Measurements from ENCODE around the gene PIMREG. TPM values are rescaled to one million over a fixed set of nuclear protein-coding genes. Genes with fewer than 3 reads are reported as not detected.

Gene PIMREG
- total RNA-seq, 1 donor from 2014 or later = 24.3 TPM

GRCh38 chr17:6437956-6438355, 6.3 kb upstream of the PIMREG start:
- DNase-seq (ENCODE audit: low read depth, low spot score) = no peak

DNA sequence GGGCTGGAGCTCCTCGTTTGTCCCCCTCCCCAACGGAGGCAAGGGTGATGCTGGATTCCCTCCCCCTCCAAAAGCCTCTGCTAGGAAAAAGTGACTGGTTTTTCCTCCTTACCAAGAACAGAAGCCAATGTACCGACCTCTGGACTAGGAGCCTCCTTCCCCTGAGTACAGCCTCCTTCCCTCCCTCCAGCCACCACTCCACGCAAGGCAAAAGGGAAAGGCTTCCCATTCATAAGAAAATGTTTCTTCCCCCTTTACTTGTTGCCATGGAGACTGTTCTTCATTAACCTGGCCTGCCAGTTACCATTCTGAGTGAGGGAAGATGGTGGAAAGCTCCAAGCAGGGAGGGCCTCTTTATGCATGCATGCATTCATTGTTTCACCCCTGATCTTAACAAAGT, 4.3 kb upstream of the PIMREG start:
- no peak for DNase-seq (ENCODE audit: low read depth, low spot score)

- no peak for DNase-seq (ENCODE audit: low read depth, low spot score)
Measured at GRCh38 chr17:6442775-6443174, 1.5 kb upstream of the PIMREG start.

GRCh38 chr17:6444571-6445335, 498 bp downstream of the PIMREG start:
- DNase-seq (ENCODE audit: low read depth, low spot score) = no peak

GRCh38 chr17:6446516-6447100, 2.4 kb downstream of the PIMREG start:
- no peak for DNase-seq (ENCODE audit: low read depth, low spot score)

DNA sequence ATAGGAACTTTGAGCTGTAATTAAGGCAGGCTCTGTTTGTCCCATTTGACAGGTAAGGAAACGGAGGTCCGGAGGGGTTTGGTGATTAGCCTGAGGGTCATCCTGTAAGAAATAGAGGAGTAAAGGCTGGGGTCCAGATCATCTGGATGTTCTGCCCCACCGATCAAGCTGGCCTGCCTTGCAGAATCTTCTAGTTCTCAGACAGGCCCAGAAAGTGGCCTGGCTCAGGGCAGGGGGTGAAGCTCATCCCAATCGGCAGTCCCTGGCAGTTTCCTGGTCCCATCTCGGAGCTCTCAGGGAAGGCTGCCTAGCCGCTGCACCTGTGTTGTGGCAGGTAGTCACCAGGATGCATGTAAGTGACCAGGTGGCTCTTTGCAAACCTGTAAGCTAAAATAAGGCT, 4.2 kb downstream of the PIMREG start:
- no peak for DNase-seq (ENCODE audit: low read depth, low spot score)

DNA sequence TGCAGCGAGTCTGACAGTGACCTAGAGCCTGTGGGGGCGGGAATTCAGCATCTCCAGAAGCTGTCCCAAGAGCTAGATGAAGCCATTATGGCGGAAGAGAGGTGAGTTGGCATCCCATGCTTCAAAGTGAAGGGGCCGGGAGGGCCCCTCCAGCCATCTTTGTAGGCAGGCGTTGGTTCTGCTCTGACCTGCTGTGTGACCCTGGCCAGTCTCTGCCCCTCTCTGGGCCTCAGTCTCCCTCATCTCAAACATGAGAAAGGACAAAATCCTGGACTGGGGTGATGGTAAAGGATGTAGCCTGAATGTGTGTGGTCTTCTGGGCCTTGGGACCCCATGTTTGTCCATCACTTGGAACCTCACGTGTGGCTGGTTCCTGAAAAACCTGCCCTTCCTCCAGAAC, 5.1 kb downstream of the PIMREG start:
- DNase-seq (ENCODE audit: low read depth, low spot score) = no peak

- no peak for DNase-seq (ENCODE audit: low read depth, low spot score)
Measured at GRCh38 chr17:6450926-6451832, 6.9 kb downstream of the PIMREG start.

DNA sequence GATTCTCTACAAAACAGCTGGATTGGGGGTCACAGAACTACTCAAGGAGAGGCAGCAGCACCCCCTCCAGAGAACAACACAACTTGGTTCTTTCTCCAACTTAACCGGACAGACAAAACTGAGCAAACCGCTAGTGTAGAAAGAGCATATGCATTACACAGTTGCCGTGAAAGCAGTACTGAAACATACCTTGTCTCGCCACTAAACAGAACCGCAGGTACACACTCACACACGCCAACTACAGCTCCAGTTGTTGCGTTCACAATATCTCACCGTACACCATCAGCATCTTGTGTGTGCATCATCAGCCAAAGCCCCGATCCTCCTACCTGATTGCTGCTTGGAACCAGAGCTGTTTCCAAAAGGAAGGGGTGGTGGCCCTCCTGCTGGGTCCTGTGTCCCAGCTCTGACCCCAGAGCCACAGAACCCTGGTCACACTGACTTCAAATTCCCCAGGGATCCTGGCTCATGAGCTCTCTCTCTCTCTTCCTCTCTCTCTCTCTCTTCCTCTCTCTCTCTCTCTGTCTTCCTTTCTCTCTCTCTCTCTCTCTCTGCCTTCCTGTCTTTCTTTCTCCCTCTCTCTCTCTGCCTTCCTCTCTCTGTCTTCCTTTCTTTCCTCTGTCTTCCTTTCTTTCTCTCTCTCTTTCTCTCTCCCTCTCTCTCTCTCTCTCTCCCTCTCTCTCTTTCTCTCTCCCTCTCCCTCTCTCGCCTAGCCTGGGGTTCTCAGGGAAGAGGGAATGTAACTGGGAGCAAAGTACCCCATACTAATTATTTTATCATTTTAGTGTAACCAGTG, 8.4 kb downstream of the PIMREG start:
- DNase-seq (ENCODE audit: low read depth, low spot score) = no peak

GRCh38 chr17:6453279-6454024, 9.2 kb downstream of the PIMREG start:
- no peak for DNase-seq (ENCODE audit: low read depth, low spot score)

DNA sequence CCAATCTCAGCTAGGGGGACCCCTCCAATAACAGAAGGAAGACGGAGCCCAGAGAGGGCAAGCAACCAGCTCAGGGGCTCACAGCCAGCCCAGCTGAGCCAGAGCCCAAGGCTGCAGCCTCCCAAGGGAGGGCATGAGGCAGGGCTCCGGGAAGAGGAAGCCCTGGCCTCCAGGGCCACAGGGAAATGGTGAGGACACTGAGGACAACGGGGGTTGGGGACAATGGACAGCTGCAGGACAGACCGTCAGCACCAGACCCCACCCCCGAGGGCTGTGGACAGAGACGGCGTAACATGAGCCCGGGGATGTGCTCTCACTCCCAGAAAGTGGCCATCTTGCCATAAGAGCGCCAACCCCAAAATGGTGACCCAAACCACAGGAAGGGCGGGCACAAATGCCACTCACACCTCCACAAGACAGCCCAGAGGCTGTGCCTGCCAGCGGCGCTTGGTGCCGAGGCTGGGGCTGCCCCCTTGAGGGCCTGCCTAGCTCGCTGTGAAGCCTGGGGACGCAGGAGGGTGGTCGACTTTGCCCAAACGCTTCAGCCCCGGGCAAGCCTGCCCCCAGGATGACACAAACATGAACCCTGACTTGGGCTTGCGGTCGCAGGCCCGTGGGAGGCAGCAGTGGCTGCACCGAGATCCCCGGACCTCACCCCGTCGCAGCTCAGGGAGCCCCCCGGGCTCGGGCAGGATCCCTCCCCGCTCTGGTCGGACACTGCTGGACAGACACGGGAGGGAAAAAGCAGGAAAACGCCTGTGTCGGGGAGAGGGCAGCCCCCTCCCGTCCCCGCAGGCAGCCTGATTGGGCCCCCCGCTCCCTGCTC, 10.5 kb downstream of the PIMREG start:
- DNase-seq (ENCODE audit: low read depth, low spot score) = no peak

GRCh38 chr17:6455321-6455705, 11.1 kb downstream of the PIMREG start:
- DNase-seq (ENCODE audit: low read depth, low spot score) = no peak

DNA sequence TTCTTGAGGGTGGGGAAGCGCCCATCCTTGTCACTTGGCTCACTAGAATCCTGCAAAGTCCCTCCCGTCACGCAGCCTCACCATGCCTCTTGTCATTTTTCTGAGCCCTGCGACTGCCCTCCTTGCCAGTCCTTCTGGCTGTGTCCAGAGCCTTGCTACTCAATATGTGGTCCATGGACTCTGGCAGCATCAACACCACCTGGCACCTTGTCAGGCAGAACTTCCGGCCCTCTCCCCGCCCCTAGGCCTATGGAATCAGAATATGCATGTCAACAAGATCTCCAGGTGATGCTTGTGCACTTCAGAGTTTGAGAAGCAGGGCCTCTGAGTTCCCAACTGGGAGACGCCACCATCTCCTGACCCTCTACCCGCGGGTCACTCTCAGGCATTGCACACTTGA, 12.1 kb downstream of the PIMREG start:
- DNase-seq (ENCODE audit: low read depth, low spot score) = no peak

DNA sequence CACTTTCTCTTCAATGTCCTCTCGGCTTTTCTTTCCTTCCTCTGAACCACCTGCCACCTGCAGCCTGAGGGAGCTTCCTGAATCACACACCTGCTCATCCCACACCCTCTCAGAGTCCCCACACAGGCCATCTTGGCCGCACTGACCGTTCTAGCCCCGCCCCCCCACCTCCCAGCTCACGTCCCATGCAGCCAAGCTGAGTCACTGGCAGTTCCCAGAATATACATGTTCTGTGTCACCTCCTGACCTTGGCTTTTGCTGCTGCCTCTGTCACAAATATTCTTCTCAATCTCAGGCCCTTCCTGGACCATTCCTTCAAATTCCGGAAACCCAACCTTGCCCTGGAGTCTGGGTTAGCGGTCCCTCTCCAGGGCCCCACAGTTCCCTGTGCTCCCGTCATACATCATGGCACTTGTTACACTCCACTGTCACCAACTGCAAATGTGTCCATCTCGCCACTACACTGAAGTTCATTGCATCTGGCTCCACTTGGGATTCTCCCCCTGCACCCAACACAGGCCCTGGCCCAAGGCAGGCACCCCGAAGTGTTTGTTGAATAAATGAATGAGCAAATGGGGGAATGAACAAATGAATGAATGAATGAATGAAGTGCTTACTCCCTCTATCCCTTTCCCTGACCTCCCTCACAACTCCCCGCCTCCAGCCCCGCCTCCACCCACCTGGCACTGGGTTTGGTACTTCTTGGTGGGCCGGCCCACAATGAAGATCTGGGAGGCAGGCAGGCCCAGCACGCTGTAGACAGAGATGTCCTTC, 12.8 kb downstream of the PIMREG start:
- DNase-seq (ENCODE audit: low read depth, low spot score) = no peak

DNA sequence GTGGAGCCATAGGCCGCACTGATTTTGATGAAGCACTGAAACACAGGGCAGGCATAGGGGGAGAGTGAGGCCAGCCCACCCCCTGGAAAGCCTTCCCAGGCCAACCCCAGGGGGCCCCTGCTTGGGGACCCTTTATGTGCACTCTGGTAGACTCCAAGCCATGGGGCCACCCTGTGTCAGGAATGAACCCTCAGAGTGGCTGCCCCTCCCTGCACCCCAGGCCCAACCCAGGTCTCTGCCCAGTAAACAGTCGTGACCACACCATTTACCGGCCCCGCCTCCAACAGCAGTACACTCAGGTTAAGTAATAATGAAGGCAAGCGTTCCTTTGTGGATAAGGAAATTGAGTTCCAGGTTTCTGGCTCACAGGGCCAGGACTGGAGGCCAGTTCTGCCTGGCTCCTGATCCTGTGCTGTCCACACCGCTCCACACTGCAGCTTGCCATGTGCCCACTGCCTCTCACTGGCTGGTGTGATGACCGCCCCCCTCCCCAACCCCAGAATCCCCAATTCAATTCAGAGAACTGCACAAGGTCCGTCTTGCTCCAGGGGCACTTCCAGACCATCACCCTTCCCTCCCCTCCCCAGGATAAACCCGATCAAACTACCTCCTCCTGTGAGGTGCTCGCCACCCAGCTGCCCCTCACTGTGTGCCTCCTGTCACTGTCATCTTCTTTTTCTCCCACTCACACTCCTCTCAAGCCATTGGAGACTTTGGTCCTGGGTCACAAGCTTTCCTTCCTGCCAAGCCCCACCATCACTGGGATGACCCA, 13.6 kb downstream of the PIMREG start:
- no peak for DNase-seq (ENCODE audit: low read depth, low spot score)

GRCh38 chr17:6458460-6458950, 14.2 kb downstream of the PIMREG start:
- DNase-seq (ENCODE audit: low read depth, low spot score) = no peak

DNA sequence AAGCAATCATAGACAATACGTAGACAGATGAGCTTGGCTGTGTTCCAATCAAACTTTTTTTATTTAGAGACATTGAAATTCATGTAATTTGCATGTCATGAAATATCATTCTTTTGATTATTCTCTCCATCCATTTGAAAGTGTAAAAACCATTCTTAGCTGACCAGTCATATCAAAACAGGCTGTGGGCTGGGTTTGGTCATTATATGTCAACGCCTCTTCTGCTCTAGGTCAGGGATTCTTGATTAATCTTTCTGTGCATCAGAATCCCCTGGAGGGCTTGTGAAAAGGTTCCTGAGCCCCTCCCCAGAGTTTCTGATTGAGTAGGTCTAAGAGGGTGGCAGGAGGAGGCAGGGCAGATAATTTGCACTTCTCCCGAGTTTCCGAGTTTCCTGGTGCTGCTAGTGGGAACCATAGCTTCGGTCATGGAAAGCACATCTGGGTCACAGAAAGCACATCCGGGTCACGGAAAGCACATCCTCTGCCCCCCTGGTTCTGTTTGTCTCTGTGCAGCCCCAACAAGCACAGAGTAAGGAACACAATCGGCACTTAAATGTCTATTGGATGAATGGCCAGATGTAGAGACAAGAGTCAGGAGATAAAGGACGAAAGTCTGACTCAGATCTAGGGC, 16.4 kb downstream of the PIMREG start:
- no peak for DNase-seq (ENCODE audit: low read depth, low spot score)

GRCh38 chr17:6461246-6461645, 17.0 kb downstream of the PIMREG start:
- no peak for DNase-seq (ENCODE audit: low read depth, low spot score)
